ENCODE measurements around the gene PRKAG2. TPM values are rescaled to one million over a fixed set of nuclear protein-coding genes. Genes with fewer than 3 reads are reported as not detected.

Gene PRKAG2
- polyA plus RNA-seq, 1 of the 3 experiments (the other 2 are of a cell fraction), result 51.6 TPM

- TF ChIP-seq ELF1 (IDR thresholded peaks at IDR 0.05) (no peak), RFX5 (IDR thresholded peaks at IDR 0.05; ENCODE audit: low read length) (no peak), USF2 (IDR thresholded peaks at IDR 0.05; ENCODE audit: borderline replicate concordance, low read depth, low read length) (no peak), RXRA (IDR thresholded peaks at IDR 0.05; ENCODE audit: borderline replicate concordance, low read depth) (no peak), FOXJ3 (CRISPR knock-in tag; IDR thresholded peaks at IDR 0.05) (no peak), CTCF (IDR thresholded peaks at IDR 0.05) (no peak), MXI1 (IDR thresholded peaks at IDR 0.05; ENCODE audit: low read depth, low read length) (no peak)
- Histone ChIP-seq H2AFZ (ENCODE audit: low read depth) (no peak overlapping the region), H3K79me2 (ENCODE audit: insufficient read depth) (peaks cover 78% of the 10 kb centered on the region), H3K9me3 (no peaks in the 10 kb centered on the region), H3F3A (replicated peaks; ENCODE audit: insufficient read depth) (peaks cover 45% of the 10 kb centered on the region), H3K4me3 (ENCODE audit: low read depth in 2 of 2, low read length in 1 of 2) (no peak overlapping the region), H3K27me3 (ENCODE audit: insufficient read depth) (no peaks in the 10 kb centered on the region), H3K36me3 (replicated peaks in 1 of 2; ENCODE audit: control insufficient read depth in 1 of 2, insufficient read depth in 2 of 2, low read length in 1 of 2) (peaks cover 0 to 2% of the 10 kb centered on the region in 2 experiments), H3K27ac (ENCODE audit: low read depth in 2 of 2, low read length in 1 of 2) (no peak overlapping the region; a peak in 2 of 4 replicates), H3K4me2 (no peak overlapping the region), H4K20me1 (ENCODE audit: insufficient read depth) (no peaks in the 10 kb centered on the region), H3K9me2 (no peaks in the 10 kb centered on the region), H3K9ac (no peak overlapping the region), H3K4me1 (ENCODE audit: control insufficient read depth in 1 of 2, insufficient read depth in 2 of 2, low read depth in 1 of 2, low read length in 1 of 2) (peaks cover 10 to 34% of the 10 kb centered on the region in 2 experiments)
- POLR2A ChIA-PET, result no interaction called here
- 93% methylated on average over 21 of the region's 21 CpGs for WGBS (ENCODE audit: low lambda C conversion rate)
- CTCF ChIA-PET, result interaction anchor here (1.0 to 2.6 kb wide), 3 partner anchors 8 to 64 kb away, joined by 3 to 11 read pairs (median 3); no protein-coding TSS in a partner anchor
- no peak for DNase-seq
These were observed 275.2 kb downstream of the PRKAG2 start for GRCh38 chr7:151601521-151602305.

GRCh38 chr7:151600331-151600730, 276.6 kb downstream of the PRKAG2 start:
- no peak overlapping the region for H3K4me3 ChIP-seq (ENCODE audit: low read depth in 2 of 2, low read length in 1 of 2)
- no peaks in the 10 kb centered on the region for H3K9me2 ChIP-seq
- peaks cover 45% of the 10 kb centered on the region for H3F3A ChIP-seq (replicated peaks; ENCODE audit: insufficient read depth)
- H3K9ac ChIP-seq, result peak overlapping the region; percentile 69
- 42% methylated on average over 3 of the region's 3 CpGs for WGBS (ENCODE audit: low lambda C conversion rate)
- ChIA-PET POLR2A (interaction anchor here (0.7 kb wide), 1 partner anchor 14 kb away, joined by 3 read pairs; no protein-coding TSS in a partner anchor), CTCF (interaction anchor here (0.7 to 2.6 kb wide), 9 partner anchors 11 to 234 kb away, joined by 3 to 11 read pairs (median 3); no protein-coding TSS in a partner anchor)
- no peaks in the 10 kb centered on the region for H3K9me3 ChIP-seq
- DNase-seq, result no peak
- peaks cover 78% of the 10 kb centered on the region for H3K79me2 ChIP-seq (ENCODE audit: insufficient read depth)
- TF ChIP-seq RCOR1 (IDR thresholded peaks at IDR 0.05; ENCODE audit: low read length) (no peak), CHD2 (IDR thresholded peaks at IDR 0.05; ENCODE audit: low read length, partially characterized antibody) (no peak), MAX (IDR thresholded peaks at IDR 0.05; ENCODE audit: low read depth) (no peak), FOSL2 (IDR thresholded peaks at IDR 0.05; ENCODE audit: borderline replicate concordance, low read depth) (no peak), MXI1 (IDR thresholded peaks at IDR 0.05; ENCODE audit: low read depth, low read length) (no peak), MEF2A (IDR thresholded peaks at IDR 0.05; ENCODE audit: borderline replicate concordance, low read depth) (no peak), FOXM1 (IDR thresholded peaks at IDR 0.05; ENCODE audit: low read depth) (no peak), YY1 (IDR thresholded peaks at IDR 0.05; ENCODE audit: low read depth) (no peak), USF1 (IDR thresholded peaks at IDR 0.05; ENCODE audit: borderline replicate concordance, low read depth) (no peak), NFIC (IDR thresholded peaks at IDR 0.05; ENCODE audit: borderline replicate concordance) (no peak), FOXJ3 (CRISPR knock-in tag; IDR thresholded peaks at IDR 0.05) (no peak)
- H4K20me1 ChIP-seq (ENCODE audit: insufficient read depth), result no peaks in the 10 kb centered on the region
- peaks cover 10 to 34% of the 10 kb centered on the region in 2 experiments for H3K4me1 ChIP-seq (ENCODE audit: control insufficient read depth in 1 of 2, insufficient read depth in 2 of 2, low read depth in 1 of 2, low read length in 1 of 2)
- peaks cover 0 to 2% of the 10 kb centered on the region in 2 experiments for H3K36me3 ChIP-seq (replicated peaks in 1 of 2; ENCODE audit: control insufficient read depth in 1 of 2, insufficient read depth in 2 of 2, low read length in 1 of 2)
- H2AFZ ChIP-seq (ENCODE audit: low read depth), result 0 out of 2 replicates have a peak overlapping the region, but pooled peaks have one; percentile 16
- H3K27ac ChIP-seq (ENCODE audit: low read depth in 2 of 2, low read length in 1 of 2), result peak overlapping the region; percentile 68 to 95; a peak in 3 of 4 replicates
- H3K4me2 ChIP-seq, result peak overlapping the region; percentile 78
- H3K27me3 ChIP-seq (ENCODE audit: insufficient read depth), result no peaks in the 10 kb centered on the region
